GM10248 (cell line): ENCODE data around the gene MFAP4.

Experiments used
- CTCF ChIA-PET: fragments of 300-600 bp; sonication (Branson Sonifier 250); formaldehyde crosslinking; extraction: SDS; loops from one replicate; lab custom pipeline; 2021; ENCODE audit warnings: antibody characterized with exemption; lab: Yijun Ruan, JAX
- POLR2A ChIA-PET: fragments of 350-650 bp; sonication (Branson Sonifier 250); formaldehyde crosslinking; extraction: SDS; loops from one replicate; lab custom pipeline; 2020; ENCODE audit warnings: antibody characterized with exemption; lab: Yijun Ruan, JAX
- DNase-seq: peaks from one replicate; pipeline ENCODE4 v3.0.0; 2012; ENCODE audit errors: extremely low spot score
- TF ChIP-seq, protein P1 (sequence below): IDR thresholded peaks from 2 replicates; pipeline ENCODE4 v1.5.1; 2012; ENCODE audit warnings: mild to moderate bottlenecking, low read depth; ENCODE audit errors: extremely low read depth, missing control alignments, control extremely low read depth

The MFAP4 gene

DNA sequence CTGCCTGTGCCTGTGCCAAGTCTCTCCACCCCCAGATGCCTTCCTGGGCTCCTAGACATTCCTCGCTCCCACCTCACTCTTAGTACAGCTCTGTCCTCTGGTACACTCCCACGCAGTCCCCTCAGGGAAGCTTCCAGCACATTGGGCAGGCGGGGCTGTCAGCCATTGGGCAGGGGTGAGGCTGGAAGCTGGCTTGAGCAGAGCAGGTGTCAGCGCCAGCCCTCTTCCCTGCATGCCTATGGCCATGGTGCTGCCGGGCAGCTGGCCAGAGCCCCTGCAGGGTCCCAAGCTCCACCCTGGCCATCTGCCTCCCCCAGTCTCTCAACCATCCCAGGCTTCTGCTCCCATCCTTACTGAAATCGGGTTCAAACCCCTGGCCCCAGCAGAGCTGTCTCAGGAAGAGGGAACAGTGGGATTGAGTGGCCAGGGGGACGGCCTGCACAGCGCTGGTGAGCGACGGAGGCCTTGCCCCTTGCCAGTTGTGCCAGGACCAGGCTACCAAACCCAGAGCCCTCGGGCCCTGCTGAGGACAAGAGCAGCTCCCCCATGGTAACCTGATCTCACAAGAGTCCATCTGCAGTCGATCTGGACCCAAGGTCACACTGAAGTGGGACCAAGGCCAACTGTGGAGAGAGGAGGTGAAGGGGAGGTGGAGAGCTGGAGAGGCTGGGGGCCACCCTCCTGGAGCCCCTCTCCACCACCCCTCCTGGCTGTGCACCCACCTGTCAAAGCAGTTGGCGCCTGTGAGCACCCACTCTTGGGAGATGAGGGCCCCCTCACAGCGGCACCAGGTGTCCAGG is 22.1 kb downstream of the MFAP4 start:
- ChIA-PET CTCF (interaction anchor here (0.7 to 7.4 kb wide), 10 partner anchors 11 to 399 kb away, joined by 3 to 121 read pairs (median 14); partner anchors contain the start of gene MAPK7), POLR2A (interaction anchor here (1.4 kb wide), 1 partner anchor 13 kb away, joined by 7 read pairs; the partner anchor contains the start of gene MAPK7)
- DNase-seq: no peak
- TF ChIP-seq, protein P1, sequence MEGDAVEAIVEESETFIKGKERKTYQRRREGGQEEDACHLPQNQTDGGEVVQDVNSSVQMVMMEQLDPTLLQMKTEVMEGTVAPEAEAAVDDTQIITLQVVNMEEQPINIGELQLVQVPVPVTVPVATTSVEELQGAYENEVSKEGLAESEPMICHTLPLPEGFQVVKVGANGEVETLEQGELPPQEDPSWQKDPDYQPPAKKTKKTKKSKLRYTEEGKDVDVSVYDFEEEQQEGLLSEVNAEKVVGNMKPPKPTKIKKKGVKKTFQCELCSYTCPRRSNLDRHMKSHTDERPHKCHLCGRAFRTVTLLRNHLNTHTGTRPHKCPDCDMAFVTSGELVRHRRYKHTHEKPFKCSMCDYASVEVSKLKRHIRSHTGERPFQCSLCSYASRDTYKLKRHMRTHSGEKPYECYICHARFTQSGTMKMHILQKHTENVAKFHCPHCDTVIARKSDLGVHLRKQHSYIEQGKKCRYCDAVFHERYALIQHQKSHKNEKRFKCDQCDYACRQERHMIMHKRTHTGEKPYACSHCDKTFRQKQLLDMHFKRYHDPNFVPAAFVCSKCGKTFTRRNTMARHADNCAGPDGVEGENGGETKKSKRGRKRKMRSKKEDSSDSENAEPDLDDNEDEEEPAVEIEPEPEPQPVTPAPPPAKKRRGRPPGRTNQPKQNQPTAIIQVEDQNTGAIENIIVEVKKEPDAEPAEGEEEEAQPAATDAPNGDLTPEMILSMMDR: no peak

DNA sequence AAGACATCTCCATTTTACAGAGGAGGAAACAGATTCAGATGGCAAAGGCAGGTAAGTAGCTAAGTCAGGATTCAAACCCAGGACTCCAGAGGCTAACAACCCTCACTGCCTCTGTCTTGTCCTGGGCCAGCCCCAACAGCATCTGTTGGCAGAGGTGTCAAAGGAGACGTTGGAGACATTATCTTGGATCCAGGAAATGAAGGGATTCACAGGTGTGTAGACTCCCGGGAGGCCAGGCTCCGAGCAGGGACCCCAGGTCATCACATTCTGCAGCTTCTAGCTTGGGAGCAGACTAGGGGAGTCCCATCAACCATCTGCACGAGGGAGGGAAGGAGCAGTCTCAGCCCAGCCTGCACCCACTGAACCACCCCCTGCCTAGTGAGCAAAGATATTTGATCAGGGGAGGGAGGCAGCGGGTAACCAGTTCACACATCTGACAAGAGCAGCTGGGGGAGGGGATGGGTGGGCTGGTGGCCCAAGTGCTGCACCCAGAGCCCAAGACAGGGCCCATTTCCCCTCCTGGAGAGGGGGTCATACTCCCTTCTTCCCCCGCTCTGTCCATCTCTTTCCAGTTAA is 23.4 kb downstream of the MFAP4 start:
- TF ChIP-seq, protein P1: no peak
- CTCF ChIA-PET: interaction anchor here (0.6 to 7.4 kb wide), 45 partner anchors 9 to 408 kb away, joined by 3 to 121 read pairs (median 4); partner anchors contain the start of genes ALDH3A2, MAPK7, MFAP4 and RNF112
- POLR2A ChIA-PET: interaction anchor here (1.0 kb wide), 1 partner anchor 14 kb away, joined by 3 read pairs; no protein-coding TSS in a partner anchor
- DNase-seq: no peak

GRCh38 chr17:19363114-19363438 is 23.9 kb downstream of the MFAP4 start:
- ChIA-PET POLR2A (interaction anchor here (1.0 kb wide), 1 partner anchor 14 kb away, joined by 3 read pairs; no protein-coding TSS in a partner anchor), CTCF (interaction anchor here (0.6 to 7.4 kb wide), 51 partner anchors 9 to 408 kb away, joined by 3 to 121 read pairs (median 4); partner anchors contain the start of genes ALDH3A2, MAPK7, MFAP4 and RNF112)
- TF ChIP-seq, protein P1: no peak
- no peak for DNase-seq

GRCh38 chr17:19362277-19363113 is 24.5 kb downstream of the MFAP4 start, which contains the start of gene B9D1:
Gene B9D1, minus strand, starts transcription at chr17:19362723. Its CDS starts 154 bp downstream, at chr17:19362569.
- TF ChIP-seq, protein P1: peak; percentile 97
- ChIA-PET CTCF (interaction anchor here (0.6 to 7.4 kb wide), 52 partner anchors 9 to 409 kb away, joined by 3 to 121 read pairs (median 4); partner anchors contain the start of genes ALDH3A2, MAPK7, MFAP4 and RNF112), POLR2A (interaction anchor here (1.0 kb wide), 1 partner anchor 15 kb away, joined by 3 read pairs; no protein-coding TSS in a partner anchor)
- peak; percentile 99 for DNase-seq

DNA sequence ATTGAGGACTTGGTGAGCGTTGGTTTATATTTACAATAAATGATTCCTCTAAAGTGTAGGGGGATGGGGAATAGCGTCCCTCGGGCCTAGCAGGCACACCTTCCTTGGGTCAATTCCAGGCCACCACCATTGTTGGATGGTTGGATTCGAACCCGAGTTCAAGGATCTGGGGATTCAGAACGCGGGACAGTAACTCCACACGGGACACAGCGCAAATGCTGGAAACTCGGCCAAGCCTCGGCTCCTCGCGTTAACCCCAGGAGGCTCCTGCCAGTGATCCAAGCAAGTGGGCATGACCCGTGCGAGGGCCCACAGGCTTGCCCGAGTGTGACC is 25.1 kb downstream of the MFAP4 start:
- POLR2A ChIA-PET: no interaction called here
- CTCF ChIA-PET: interaction anchor here (1.6 to 7.4 kb wide), 15 partner anchors 15 to 402 kb away, joined by 3 to 121 read pairs (median 11); partner anchors contain the start of genes ALDH3A2, MAPK7 and RNF112
- TF ChIP-seq, protein P1: no peak
- DNase-seq: no peak
